RWPE1 (cell line): ENCODE measurements around the gene CLSTN2.

Experiments
- CTCF ChIA-PET: fragments of 350-600 bp; sonication (Branson Sonifier 250); formaldehyde crosslinking; extraction: SDS; loops from one replicate; lab custom pipeline; 2021; lab: Yijun Ruan, JAX
- POLR2A ChIA-PET: fragments of 400-600 bp; formaldehyde crosslinking; extraction: SDS; loops from one replicate; lab custom pipeline; 2020; ENCODE audit warnings: antibody characterized with exemption; ENCODE audit not compliant: low non-redundant PET; lab: Yijun Ruan, JAX
- DNase-seq: peaks from one replicate; pipeline ENCODE4 v3.0.0; 2012; ENCODE audit warnings: low spot score
- H3K27ac ChIP-seq: fragments of 450-650 bp; 2 replicates; pipeline ENCODE4 v1.5.1; 2017
- TF ChIP-seq, protein P1 (sequence below): fragments of 450-650 bp; conservative IDR thresholded peaks from 2 replicates; pipeline ENCODE4 v1.5.1; 2017; ENCODE audit warnings: low read depth, mild to moderate bottlenecking

CLSTN2 gene

DNA sequence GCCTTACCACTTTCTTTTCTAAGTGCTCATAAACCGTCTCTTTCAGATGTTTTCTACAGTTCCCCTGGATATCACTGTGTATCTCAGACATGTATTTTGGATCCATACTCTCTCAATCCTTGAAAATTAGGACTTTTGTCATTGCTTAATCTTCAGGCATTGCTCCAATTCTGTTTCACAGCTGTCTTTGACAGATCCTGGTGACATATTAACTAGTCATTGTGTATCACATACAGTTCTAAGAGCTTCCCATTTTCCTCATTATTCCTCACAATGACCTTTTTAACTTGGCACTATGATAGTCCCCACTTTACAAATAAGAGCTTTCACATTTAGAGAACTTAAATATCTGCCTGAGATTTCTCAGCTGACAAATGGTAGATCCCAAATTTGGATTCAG lies 151.7 kb downstream of the CLSTN2 start:
- no peak for DNase-seq
- ChIA-PET CTCF (interaction anchor here (0.7 kb wide), 1 partner anchor 375 kb away, joined by 3 read pairs; no protein-coding TSS in a partner anchor), POLR2A (no interaction called here)
- TF ChIP-seq, protein P1, sequence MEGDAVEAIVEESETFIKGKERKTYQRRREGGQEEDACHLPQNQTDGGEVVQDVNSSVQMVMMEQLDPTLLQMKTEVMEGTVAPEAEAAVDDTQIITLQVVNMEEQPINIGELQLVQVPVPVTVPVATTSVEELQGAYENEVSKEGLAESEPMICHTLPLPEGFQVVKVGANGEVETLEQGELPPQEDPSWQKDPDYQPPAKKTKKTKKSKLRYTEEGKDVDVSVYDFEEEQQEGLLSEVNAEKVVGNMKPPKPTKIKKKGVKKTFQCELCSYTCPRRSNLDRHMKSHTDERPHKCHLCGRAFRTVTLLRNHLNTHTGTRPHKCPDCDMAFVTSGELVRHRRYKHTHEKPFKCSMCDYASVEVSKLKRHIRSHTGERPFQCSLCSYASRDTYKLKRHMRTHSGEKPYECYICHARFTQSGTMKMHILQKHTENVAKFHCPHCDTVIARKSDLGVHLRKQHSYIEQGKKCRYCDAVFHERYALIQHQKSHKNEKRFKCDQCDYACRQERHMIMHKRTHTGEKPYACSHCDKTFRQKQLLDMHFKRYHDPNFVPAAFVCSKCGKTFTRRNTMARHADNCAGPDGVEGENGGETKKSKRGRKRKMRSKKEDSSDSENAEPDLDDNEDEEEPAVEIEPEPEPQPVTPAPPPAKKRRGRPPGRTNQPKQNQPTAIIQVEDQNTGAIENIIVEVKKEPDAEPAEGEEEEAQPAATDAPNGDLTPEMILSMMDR = no peak
- H3K27ac ChIP-seq = no peak overlapping the region

DNA sequence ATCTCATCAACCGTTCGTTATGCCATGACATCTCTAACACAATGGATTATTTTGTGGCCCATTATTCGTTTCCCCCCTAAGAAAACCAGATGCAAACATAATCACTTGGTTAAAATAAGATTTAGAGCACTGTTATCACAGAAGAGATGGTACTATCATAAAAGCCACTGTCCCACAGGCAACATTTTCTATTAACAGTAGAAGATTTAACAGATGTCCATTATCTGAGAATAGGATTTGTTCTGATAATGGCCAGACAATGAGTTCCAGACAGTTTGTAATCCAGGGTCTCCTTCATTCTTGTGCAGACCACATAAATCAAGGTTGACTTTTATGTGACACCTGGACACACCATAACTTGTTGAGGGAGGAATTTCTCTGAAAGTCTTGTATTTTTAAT lies 153.1 kb downstream of the CLSTN2 start:
- CTCF ChIA-PET = interaction anchor here (0.7 kb wide), 1 partner anchor 379 kb away, joined by 3 read pairs; no protein-coding TSS in a partner anchor
- TF ChIP-seq, protein P1 = no peak
- no peak overlapping the region for H3K27ac ChIP-seq
- POLR2A ChIA-PET = no interaction called here
- DNase-seq = no peak

DNA sequence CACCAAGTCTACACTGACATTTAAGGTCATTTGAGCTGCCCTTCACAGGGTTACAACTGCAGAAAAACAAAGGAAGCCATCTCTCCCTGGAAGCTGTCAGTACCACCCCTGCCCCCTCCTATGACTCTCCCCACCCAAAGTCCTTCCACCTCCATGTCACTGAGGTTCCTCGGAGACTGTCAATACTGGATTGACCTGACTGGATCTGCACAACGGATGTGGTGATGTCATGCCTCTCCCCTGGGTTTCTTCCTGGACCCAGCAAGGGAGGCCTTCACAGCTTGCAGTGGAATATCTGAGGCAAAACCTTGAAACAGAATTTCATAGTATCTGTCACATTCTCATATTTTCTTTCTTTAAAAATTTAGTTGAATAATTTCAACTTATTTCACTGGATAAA lies 153.5 kb downstream of the CLSTN2 start:
- ChIA-PET CTCF (interaction anchor here (0.5 kb wide), 1 partner anchor 38 kb away, joined by 3 read pairs; no protein-coding TSS in a partner anchor), POLR2A (no interaction called here)
- DNase-seq = no peak
- H3K27ac ChIP-seq = no peak overlapping the region
- TF ChIP-seq, protein P1 = no peak

DNA sequence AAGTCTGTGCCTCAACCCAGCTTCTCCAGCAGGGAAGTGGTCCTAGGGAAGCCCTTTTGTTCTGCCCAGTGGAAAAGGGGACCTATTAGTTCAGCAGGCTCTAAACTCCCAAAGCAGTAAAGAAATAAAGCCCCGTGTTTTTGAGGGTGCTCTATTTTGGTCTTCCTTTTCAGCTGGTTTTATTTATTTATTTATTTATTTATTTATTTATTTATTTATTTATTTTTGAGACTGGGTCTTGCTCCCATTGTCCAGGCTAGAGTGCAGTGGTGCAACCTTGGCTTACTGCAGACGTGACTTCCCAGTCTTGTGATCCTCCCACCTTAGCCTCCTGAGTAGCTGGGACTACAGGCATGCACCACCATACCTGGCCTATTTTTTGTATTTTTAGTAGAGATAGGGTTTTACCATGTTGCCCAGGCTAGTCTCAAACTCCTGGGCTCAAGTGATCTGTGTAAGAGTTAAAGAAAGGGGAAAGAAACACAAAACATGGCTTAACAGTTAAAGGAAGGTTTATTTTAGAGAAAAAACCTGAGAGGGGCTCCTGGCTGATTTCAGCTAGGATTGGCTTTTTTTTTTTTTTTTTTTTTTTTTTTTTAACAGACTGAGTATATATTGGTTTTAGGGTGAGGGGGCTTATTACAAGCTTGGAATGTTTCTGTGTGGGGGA lies 154.6 kb downstream of the CLSTN2 start:
- no peak for DNase-seq
- H3K27ac ChIP-seq = no peak overlapping the region
- POLR2A ChIA-PET = no interaction called here
- CTCF ChIA-PET = no interaction called here
- TF ChIP-seq, protein P1 = no peak

DNA sequence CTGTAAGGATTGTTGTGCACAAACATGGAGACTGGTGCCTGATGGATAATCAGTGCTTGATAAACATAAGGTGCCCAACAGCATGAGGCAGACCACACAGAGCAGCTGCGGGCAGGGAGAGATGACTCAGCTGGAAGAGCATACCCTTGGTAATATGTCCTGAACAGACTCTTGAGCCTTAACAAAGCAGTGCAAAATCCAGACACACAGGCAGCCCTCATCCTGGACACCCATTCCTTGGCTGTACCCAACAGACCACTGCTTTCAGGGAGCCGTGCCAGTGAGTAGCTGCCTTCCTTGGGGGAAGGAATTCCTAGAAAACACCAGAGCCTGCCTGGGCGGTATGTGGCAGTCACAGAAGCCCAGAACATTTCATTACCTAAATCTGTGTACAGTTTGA lies 156.2 kb downstream of the CLSTN2 start:
- no peak for DNase-seq

DNA sequence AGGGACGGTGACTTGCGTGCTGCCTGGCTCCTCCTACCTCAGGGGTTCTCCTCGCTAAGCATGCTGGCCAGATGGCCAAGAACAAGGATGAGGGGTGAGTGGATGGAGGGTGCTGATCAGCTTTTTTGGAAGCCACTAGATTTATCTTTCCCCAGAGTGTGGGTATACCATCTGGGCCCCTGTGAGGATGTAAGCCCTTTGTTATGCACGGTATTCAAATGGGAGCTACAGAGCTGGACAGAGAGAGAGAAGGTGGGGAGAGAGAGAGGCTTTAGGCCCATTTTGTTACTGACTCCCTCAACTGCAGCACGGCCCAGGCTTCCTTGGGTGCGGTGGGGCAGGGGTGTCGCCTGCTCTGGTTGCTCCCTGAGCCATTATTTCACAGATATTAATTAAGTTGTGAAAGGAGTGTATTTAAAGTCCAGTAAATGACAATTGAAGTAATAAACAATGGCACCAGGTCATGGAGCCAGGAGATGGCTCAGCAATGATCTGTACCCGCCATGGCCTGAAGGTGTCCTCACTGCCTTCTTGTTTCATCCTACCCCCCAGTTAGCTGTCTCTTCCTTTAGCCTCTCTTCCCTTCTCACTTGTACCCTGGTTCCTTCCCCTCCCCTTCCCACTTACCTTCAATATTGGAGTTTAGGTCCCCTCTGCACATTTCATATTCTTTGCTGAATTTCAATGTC lies 158.0 kb downstream of the CLSTN2 start:
- DNase-seq = no peak
- POLR2A ChIA-PET = no interaction called here
- CTCF ChIA-PET = no interaction called here
- TF ChIP-seq, protein P1 = no peak
- H3K27ac ChIP-seq = no peak overlapping the region

More for the DNA sequence above, 156.2 kb downstream of the CLSTN2 start:
- TF ChIP-seq, protein P1 = no peak
- ChIA-PET POLR2A (no interaction called here), CTCF (no interaction called here)
- no peak overlapping the region for H3K27ac ChIP-seq
